ENCODE measurements around the gene OR6M1. TPM values are rescaled to one million over a fixed set of nuclear protein-coding genes. Genes with fewer than 3 reads are reported as not detected.

Gene OR6M1
- total RNA-seq, 1 donor from 2014 or later: not detected

DNA sequence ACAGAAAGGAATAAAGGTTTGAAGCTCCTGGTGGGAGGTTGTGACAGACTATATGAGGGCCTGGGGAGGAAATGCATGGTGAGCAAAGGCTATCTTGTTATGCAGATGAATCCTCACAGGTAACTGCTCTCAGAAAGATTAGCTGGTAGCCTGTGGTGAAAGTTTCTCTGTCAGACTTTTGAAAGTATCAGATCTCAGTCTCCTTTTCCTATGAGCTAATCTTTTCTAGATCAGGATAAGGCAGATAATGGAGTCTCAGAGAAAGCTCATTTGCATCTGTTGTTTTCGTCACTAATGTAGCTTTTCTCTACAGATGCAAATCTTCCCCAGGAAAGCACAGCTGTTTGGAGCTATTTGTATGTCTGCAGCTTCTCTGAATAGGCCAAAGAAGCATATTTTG, 30.9 kb downstream of the OR6M1 start:
- H2AFZ ChIP-seq (ENCODE audit: low read depth, low read length): no peak overlapping the region
- H3K4me3 ChIP-seq (ENCODE audit: insufficient read depth, low read depth, low read length): no peak overlapping the region
- Mint-ChIP-seq H3K9me3 (ENCODE audit: unreplicated experiment) (no peaks in the 10 kb centered on the region), H3K27me3 (ENCODE audit: low read depth, unreplicated experiment) (no peaks in the 10 kb centered on the region), H3K27ac (ENCODE audit: unreplicated experiment) (no peak overlapping the region), H3K4me3 (ENCODE audit: unreplicated experiment) (no peak overlapping the region), H3K4me1 (ENCODE audit: low read depth, unreplicated experiment) (no peaks in the 10 kb centered on the region), H3K36me3 (ENCODE audit: low read depth, unreplicated experiment) (no peaks in the 10 kb centered on the region)
- no peak for TF ChIP-seq EZH2 (IDR thresholded peaks at IDR 0.05; ENCODE audit: insufficient read depth, low read length)
- no peak for TF ChIP-seq CTCF (IDR thresholded peaks at IDR 0.05; ENCODE audit: insufficient read depth, low read depth, low read length)
- H3K4me1 ChIP-seq (ENCODE audit: insufficient read depth, low read length): no peaks in the 10 kb centered on the region
- no peak overlapping the region for H3K9ac ChIP-seq (ENCODE audit: low read length)
- H3K9me3 ChIP-seq (ENCODE audit: insufficient read depth, low read depth, low read length): no peaks in the 10 kb centered on the region
- H3K27ac ChIP-seq (ENCODE audit: low read depth, low read length): no peak overlapping the region
- no peaks in the 10 kb centered on the region for H4K20me1 ChIP-seq (ENCODE audit: insufficient read depth, low read length)
- H3K79me2 ChIP-seq (ENCODE audit: insufficient read depth, low read length): no peaks in the 10 kb centered on the region
- no peaks in the 10 kb centered on the region for H3K36me3 ChIP-seq (ENCODE audit: insufficient read depth, low read length)
- no peaks in the 10 kb centered on the region for H3K27me3 ChIP-seq (ENCODE audit: insufficient read depth, low read length)
- no peak overlapping the region for H3K4me2 ChIP-seq (ENCODE audit: low read length)
- DNase-seq (ENCODE audit: low read depth) (no peak), FAIRE-seq (no peak)

- H3K9me3 Mint-ChIP-seq (ENCODE audit: unreplicated experiment): no peaks in the 10 kb centered on the region
- Histone ChIP-seq H3K36me3 (ENCODE audit: insufficient read depth, low read length) (no peaks in the 10 kb centered on the region), H3K4me3 (ENCODE audit: insufficient read depth, low read depth, low read length) (no peak overlapping the region), H3K9ac (ENCODE audit: low read length) (no peak overlapping the region), H4K20me1 (ENCODE audit: insufficient read depth, low read length) (no peaks in the 10 kb centered on the region), H3K27ac (ENCODE audit: low read depth, low read length) (no peak overlapping the region), H3K9me3 (ENCODE audit: insufficient read depth, low read depth, low read length) (no peaks in the 10 kb centered on the region), H3K4me2 (ENCODE audit: low read length) (no peak overlapping the region), H3K4me1 (ENCODE audit: insufficient read depth, low read length) (no peaks in the 10 kb centered on the region), H3K79me2 (ENCODE audit: insufficient read depth, low read length) (no peaks in the 10 kb centered on the region), H3K27me3 (ENCODE audit: insufficient read depth, low read length) (no peaks in the 10 kb centered on the region), H2AFZ (ENCODE audit: low read depth, low read length) (no peak overlapping the region)
- H3K4me3 Mint-ChIP-seq (ENCODE audit: unreplicated experiment): no peak overlapping the region
- H3K27ac Mint-ChIP-seq (ENCODE audit: unreplicated experiment): no peak overlapping the region
- TF ChIP-seq CTCF (IDR thresholded peaks at IDR 0.05; ENCODE audit: insufficient read depth, low read depth, low read length) (no peak), EZH2 (IDR thresholded peaks at IDR 0.05; ENCODE audit: insufficient read depth, low read length) (no peak)
- H3K4me1 Mint-ChIP-seq (ENCODE audit: low read depth, unreplicated experiment): no peaks in the 10 kb centered on the region
- DNase-seq (ENCODE audit: low read depth) (no peak), FAIRE-seq (no peak)
- H3K27me3 Mint-ChIP-seq (ENCODE audit: low read depth, unreplicated experiment): no peaks in the 10 kb centered on the region
- H3K36me3 Mint-ChIP-seq (ENCODE audit: low read depth, unreplicated experiment): no peaks in the 10 kb centered on the region
These were observed 32.2 kb downstream of the OR6M1 start for GRCh38 chr11:123773959-123774358.

DNA sequence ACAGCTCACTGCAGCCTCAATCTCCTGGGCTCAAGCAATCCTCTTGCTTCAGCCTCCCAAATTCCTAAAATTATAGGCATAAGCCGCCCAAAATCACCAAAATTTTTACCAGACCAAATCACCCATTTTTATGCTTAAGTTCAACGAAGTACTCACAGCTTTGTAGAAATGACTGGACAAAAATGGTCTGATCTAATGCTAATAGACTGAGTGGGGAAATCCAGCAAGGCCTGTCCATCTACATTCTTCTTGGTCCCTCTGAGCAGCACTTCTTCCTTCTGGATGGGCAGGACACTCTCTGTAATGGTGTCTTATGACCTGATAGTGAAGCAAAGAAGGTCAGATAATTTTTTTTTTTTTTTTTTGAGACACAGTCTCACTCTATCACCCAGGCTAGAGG, 33.1 kb downstream of the OR6M1 start:
- Histone ChIP-seq H3K4me3 (ENCODE audit: insufficient read depth, low read depth, low read length) (no peak overlapping the region), H3K9ac (ENCODE audit: low read length) (no peak overlapping the region), H3K4me1 (ENCODE audit: insufficient read depth, low read length) (no peaks in the 10 kb centered on the region), H3K4me2 (ENCODE audit: low read length) (no peak overlapping the region), H3K27ac (ENCODE audit: low read depth, low read length) (no peak overlapping the region), H3K27me3 (ENCODE audit: insufficient read depth, low read length) (no peaks in the 10 kb centered on the region), H2AFZ (ENCODE audit: low read depth, low read length) (no peak overlapping the region), H3K79me2 (ENCODE audit: insufficient read depth, low read length) (no peaks in the 10 kb centered on the region), H3K36me3 (ENCODE audit: insufficient read depth, low read length) (no peaks in the 10 kb centered on the region), H4K20me1 (ENCODE audit: insufficient read depth, low read length) (no peaks in the 10 kb centered on the region), H3K9me3 (ENCODE audit: insufficient read depth, low read depth, low read length) (no peaks in the 10 kb centered on the region)
- Mint-ChIP-seq H3K4me1 (ENCODE audit: low read depth, unreplicated experiment) (no peaks in the 10 kb centered on the region), H3K4me3 (ENCODE audit: unreplicated experiment) (no peak overlapping the region), H3K36me3 (ENCODE audit: low read depth, unreplicated experiment) (no peaks in the 10 kb centered on the region), H3K27me3 (ENCODE audit: low read depth, unreplicated experiment) (no peaks in the 10 kb centered on the region), H3K9me3 (ENCODE audit: unreplicated experiment) (no peaks in the 10 kb centered on the region), H3K27ac (ENCODE audit: unreplicated experiment) (no peak overlapping the region)
- FAIRE-seq: no peak
- TF ChIP-seq EZH2 (IDR thresholded peaks at IDR 0.05; ENCODE audit: insufficient read depth, low read length): no peak
- TF ChIP-seq CTCF (IDR thresholded peaks at IDR 0.05; ENCODE audit: insufficient read depth, low read depth, low read length): no peak
- DNase-seq (ENCODE audit: low read depth): no peak

Data from astrocyte (in vitro differentiated cells and primary cell).